HK-2 (cell line): ENCODE measurements around the gene RPL36.
A peak's percentile ranks its signal among the peaks of the same experiment; 100 is the strongest.
"Not testable (repeated sequence)": the region's sequence is repeated elsewhere in the genome, so short reads cannot be mapped to it uniquely, and the experiment has no call there.

Experiments
- DNase-seq: peaks from one replicate; pipeline ENCODE4 v3.0.0-alpha.2; 2018; ENCODE audit not compliant: unreplicated experiment

Gene RPL36

GRCh38 chr19:5690955-5691821 is 1.1 kb downstream of the RPL36 start:
- DNase-seq = peak; percentile 76

- DNase-seq = no peak
These were observed 2.0 kb downstream of the RPL36 start for GRCh38 chr19:5691822-5692722.

GRCh38 chr19:5692723-5693194 is 2.7 kb downstream of the RPL36 start:
- no peak for DNase-seq

GRCh38 chr19:5693195-5694166 is 3.4 kb downstream of the RPL36 start:
- DNase-seq = no peak

- no peak for DNase-seq
These were observed 4.3 kb downstream of the RPL36 start for GRCh38 chr19:5694167-5694955.

GRCh38 chr19:5694956-5695648 is 5.0 kb downstream of the RPL36 start:
- DNase-seq = no peak

GRCh38 chr19:5695649-5696195 is 5.6 kb downstream of the RPL36 start:
- no peak for DNase-seq

GRCh38 chr19:5696196-5697021 is 6.3 kb downstream of the RPL36 start:
- no peak for DNase-seq

- DNase-seq = no peak
These were observed 7.2 kb downstream of the RPL36 start for GRCh38 chr19:5697022-5697889.

GRCh38 chr19:5697890-5698634 is 8.0 kb downstream of the RPL36 start:
- no peak for DNase-seq

- DNase-seq = no peak
These were observed 8.7 kb downstream of the RPL36 start for GRCh38 chr19:5698635-5699422.

- DNase-seq = no peak
These were observed 10.5 kb downstream of the RPL36 start for GRCh38 chr19:5700455-5701092.

- DNase-seq = not testable (repeated sequence)
These were observed 11.9 kb downstream of the RPL36 start for GRCh38 chr19:5702053-5702410.

GRCh38 chr19:5703819-5704818 is 14.0 kb downstream of the RPL36 start:
- DNase-seq = no peak

GRCh38 chr19:5705552-5705951 is 15.5 kb downstream of the RPL36 start:
- no peak for DNase-seq
